ENCODE measurements around the gene EHMT2.

Gene EHMT2

GRCh38 chr6:31896493-31896855 lies 1.0 kb downstream of the EHMT2 start:
- DNase-seq, result peak in 1 of 10 donors; percentile 62
- intact Hi-C loops (cut with DNase I), result loop anchor here (2.0 kb wide), 1 partner anchor 34 kb away; the partner anchor contains the start of gene NEU1

- peak in 1 of 10 donors; percentile 28 for DNase-seq
- intact Hi-C loops (cut with DNase I), result no loop called here
Observed at GRCh38 chr6:31892821-31893220, 4.7 kb downstream of the EHMT2 start.

GRCh38 chr6:31889331-31889972 lies 8.0 kb downstream of the EHMT2 start:
- DNase-seq, result no peak
- intact Hi-C loops (cut with DNase I), result no loop called here

- DNase-seq, result peak in 4 of 10 donors; percentile 21 to 38 (median 31)
Observed at GRCh38 chr6:31888276-31889258, 8.9 kb downstream of the EHMT2 start.

GRCh38 chr6:31887173-31888007 lies 10.1 kb downstream of the EHMT2 start:
- intact Hi-C loops (cut with DNase I), result no loop called here
- peak in 1 of 10 donors; percentile 63 for DNase-seq

More at GRCh38 chr6:31888276-31889258, 8.9 kb downstream of the EHMT2 start:
- intact Hi-C loops (cut with DNase I), result no loop called here

- intact Hi-C loops (cut with DNase I), result no loop called here
- peak in 1 of 10 donors; percentile 56 for DNase-seq
Observed at GRCh38 chr6:31886541-31886991, 10.9 kb downstream of the EHMT2 start.

GRCh38 chr6:31884528-31885035 lies 12.9 kb downstream of the EHMT2 start:
- DNase-seq, result peak in 1 of 10 donors; percentile 67
- intact Hi-C loops (cut with DNase I), result no loop called here

- peak in 1 of 10 donors; percentile 31 for DNase-seq
- intact Hi-C loops (cut with DNase I), result no loop called here
Observed at GRCh38 chr6:31883676-31884075, 13.8 kb downstream of the EHMT2 start.

- no peak for DNase-seq
- intact Hi-C loops (cut with DNase I), result no loop called here
Observed at GRCh38 chr6:31882344-31882743, 15.2 kb downstream of the EHMT2 start.

GRCh38 chr6:31881136-31881859 lies 16.2 kb downstream of the EHMT2 start:
- intact Hi-C loops (cut with DNase I), result no loop called here
- DNase-seq, result peak in 1 of 10 donors; percentile 50

- peak in 1 of 10 donors; percentile 5 for DNase-seq
- intact Hi-C loops (cut with DNase I), result no loop called here
Observed at GRCh38 chr6:31880616-31881015, 16.9 kb downstream of the EHMT2 start.

GRCh38 chr6:31879901-31880300 lies 17.6 kb downstream of the EHMT2 start:
- DNase-seq, result no peak
- intact Hi-C loops (cut with DNase I), result no loop called here

- no peak for DNase-seq
Observed at GRCh38 chr6:31879143-31879542, 18.4 kb downstream of the EHMT2 start.

GRCh38 chr6:31878726-31879125 lies 18.8 kb downstream of the EHMT2 start, which contains the start of gene SLC44A4:
Gene SLC44A4, minus strand, starts transcription at chr6:31878997. Its CDS starts 17 bp downstream, at chr6:31878980.
- DNase-seq, result no peak
- intact Hi-C loops (cut with DNase I), result no loop called here

More at GRCh38 chr6:31879143-31879542, 18.4 kb downstream of the EHMT2 start:
- intact Hi-C loops (cut with DNase I), result no loop called here

GRCh38 chr6:31878222-31878621 lies 19.3 kb downstream of the EHMT2 start:
- peak in 1 of 10 donors; percentile 58 for DNase-seq
- intact Hi-C loops (cut with DNase I), result no loop called here

GRCh38 chr6:31877651-31878161 lies 19.8 kb downstream of the EHMT2 start:
- intact Hi-C loops (cut with DNase I), result no loop called here

GRCh38 chr6:31877125-31877650 lies 20.3 kb downstream of the EHMT2 start:
- intact Hi-C loops (cut with DNase I), result no loop called here
- no peak for DNase-seq

More at GRCh38 chr6:31877651-31878161, 19.8 kb downstream of the EHMT2 start:
- DNase-seq, result peak in 1 of 10 donors; percentile 55

- intact Hi-C loops (cut with DNase I), result no loop called here
- DNase-seq, result no peak
Observed at GRCh38 chr6:31876357-31876756, 21.1 kb downstream of the EHMT2 start.

GRCh38 chr6:31875877-31876276 lies 21.6 kb downstream of the EHMT2 start:
- intact Hi-C loops (cut with DNase I), result no loop called here
- DNase-seq, result no peak

Data from posterior cingulate gyrus (tissue), 11 donors.